Kidney glomerular epithelial cell (primary cell): ENCODE measurements around the gene HAUS3.

ENCODE experiments used
- DNase-seq: peaks from one replicate; lab custom pipeline; 2025; lab: John Stamatoyannopoulos, UW

HAUS3 gene

GRCh38 chr4:2241410-2242353 lies at the start of gene HAUS3, which contains the start of gene POLN:
TSS of gene HAUS3 (minus strand) at chr4:2242121. CDS start at chr4:2240946, 1,175 bp downstream.
TSS of gene POLN (minus strand) at chr4:2242121. CDS start at chr4:2229231, 12,890 bp downstream.
- DNase-seq: peak; percentile 95

- no peak for DNase-seq
Measured at GRCh38 chr4:2290974-2291704, 49.2 kb upstream of the HAUS3 start.

GRCh38 chr4:2290488-2290887 lies 48.6 kb upstream of the HAUS3 start:
- DNase-seq: no peak

GRCh38 chr4:2289955-2290333 lies 48.0 kb upstream of the HAUS3 start:
- DNase-seq: no peak

GRCh38 chr4:2289311-2289954 lies 47.5 kb upstream of the HAUS3 start:
- DNase-seq: no peak

GRCh38 chr4:2288051-2288541 lies 46.2 kb upstream of the HAUS3 start:
- no peak for DNase-seq

- DNase-seq: no peak
Measured at GRCh38 chr4:2287594-2287915, 45.6 kb upstream of the HAUS3 start.

- DNase-seq: no peak
Measured at GRCh38 chr4:2286904-2287593, 45.1 kb upstream of the HAUS3 start.

GRCh38 chr4:2285613-2286381 lies 43.9 kb upstream of the HAUS3 start:
- no peak for DNase-seq

- peak; percentile 65 for DNase-seq
Measured at GRCh38 chr4:2284934-2285612, 43.2 kb upstream of the HAUS3 start.

GRCh38 chr4:2284161-2284933 lies 42.4 kb upstream of the HAUS3 start:
- DNase-seq: no peak

GRCh38 chr4:2283199-2283711 lies 41.3 kb upstream of the HAUS3 start:
- DNase-seq: no peak

- no peak for DNase-seq
Measured at GRCh38 chr4:2281575-2282343, 39.8 kb upstream of the HAUS3 start.

GRCh38 chr4:2280531-2281300 lies 38.8 kb upstream of the HAUS3 start:
- no peak for DNase-seq

GRCh38 chr4:2277956-2278355 lies 36.0 kb upstream of the HAUS3 start:
- no peak for DNase-seq

GRCh38 chr4:2276581-2277325 lies 34.8 kb upstream of the HAUS3 start:
- DNase-seq: no peak
